Measurements from ENCODE around the gene ANP32D.

GRCh38 chr12:48482198-48482597 is 9.8 kb downstream of the ANP32D start, which contains the start of gene C12orf54:
- TF ChIP-seq CTCF (IDR thresholded peaks at IDR 0.05) (no peak), POLR2A (IDR thresholded peaks at IDR 0.05; ENCODE audit: low read depth) (no peak), POLR2AphosphoS5 (IDR thresholded peaks at IDR 0.05) (no peak), EP300 (IDR thresholded peaks at IDR 0.05) (no peak)
